H1 (cell line): ENCODE data around the gene FIZ1. TPM values are rescaled to one million over a fixed set of nuclear protein-coding genes. Genes with fewer than 3 reads are reported as not detected.
A peak's percentile ranks its signal among the peaks of the same experiment; 100 is the strongest.

Experiments
- ATF3 ChIP-seq: IDR thresholded peaks from 2 replicates; pipeline ENCODE4 v1.6.1; 2011; ENCODE audit warnings: low read depth, mild to moderate bottlenecking, low read length; ENCODE audit not compliant: insufficient read depth
- CEBPB ChIP-seq: IDR thresholded peaks from 2 replicates; pipeline ENCODE4 v1.6.1; 2012; ENCODE audit warnings: low read depth, low read length
- CHD7 ChIP-seq: fragments of 300-600 bp; sonication (generic); IDR thresholded peaks from 2 replicates; pipeline ENCODE4 v1.7.1; 2012; ENCODE audit warnings: low read length, moderate library complexity, mild to moderate bottlenecking, inconsistent platforms; ENCODE audit not compliant: insufficient replicate concordance
- EP300 ChIP-seq, 2 experiments: IDR thresholded peaks; 1 replicate in 1 of 2; 2 replicates in 1 of 2; pipeline ENCODE4 v1.6.1; 2011 to 2012; ENCODE audit warnings: low read depth in 2 of 2, low read length in 2 of 2, mild to moderate bottlenecking in 2 of 2, borderline replicate concordance in 1 of 2, inconsistent platforms in 1 of 2, moderate library complexity in 1 of 2
- JUN ChIP-seq: IDR thresholded peaks from 2 replicates; pipeline ENCODE4 v1.6.1; 2011; ENCODE audit warnings: low read depth, mild to moderate bottlenecking, improper control_type of control experiment, low read length
- KDM1A ChIP-seq: fragments of 200-600, 300-600 bp; sonication (generic); IDR thresholded peaks from 2 replicates; pipeline ENCODE4 v1.7.1; 2016; ENCODE audit warnings: mild to moderate bottlenecking, low read length, borderline replicate concordance
- POLR2AphosphoS5 ChIP-seq: IDR thresholded peaks from 2 replicates; pipeline ENCODE4 v1.6.1; 2011; ENCODE audit warnings: low read depth, low read length
- SIN3A ChIP-seq, 2 experiments: IDR thresholded peaks in 1 of 2; conservative IDR thresholded peaks in 1 of 2; 2 replicates each; pipeline ENCODE4 v1.6.1; 2011 to 2012; ENCODE audit warnings: low read length in 2 of 2, improper control_type of control experiment in 1 of 2, low read depth in 1 of 2, mild to moderate bottlenecking in 1 of 2
- SP2 ChIP-seq: IDR thresholded peaks from 2 replicates; pipeline ENCODE4 v1.6.1; 2012; ENCODE audit warnings: mild to moderate bottlenecking, low read length, inconsistent platforms
- TAF7 ChIP-seq: optimal IDR thresholded peaks from 2 replicates; pipeline ENCODE3; 2011; ENCODE audit warnings: low read depth, mild to moderate bottlenecking, inconsistent platforms, low read length, moderate library complexity, borderline replicate concordance
- YY1 ChIP-seq: IDR thresholded peaks from 2 replicates; pipeline ENCODE4 v1.6.1; 2011; ENCODE audit warnings: low read depth, mild to moderate bottlenecking, low read length
- polyA plus RNA-seq, 7 experiments: library from polyadenylated mRNA; depleted of rRNA in 3 of 7; stranded (reverse) in 5 of 7; unstranded in 2 of 7; fragments of >200 nt in 5 of 7; fragments of 200-250 nt in 2 of 7; gene quantifications; 1 replicate in 5 of 7; 2 replicates in 1 of 7; 4 replicates in 1 of 7; pipeline versions ENCODE4 v1.2.1 to v1.2.3, GENCODE V29; 2011 to 2013; ENCODE audit warnings: missing spikeins in 2 of 7, mixed read lengths in 2 of 7
- total RNA-seq: library from RNA; stranded (reverse); fragmentation: NEBNext Ultra II Directional; extraction: Animal tissue kit (Norgen Biotek cat#: 25700); gene quantifications from 2 replicates; pipeline ENCODE4 v1.2.1, GENCODE V29; 2021

Gene FIZ1
- total and polyA plus RNA-seq, 2 of the 8 experiments (the other 6 are each of a cell fraction or from before 2014, with no cell fraction given) = 9.1 to 18.5 TPM

- TF ChIP-seq KDM1A = no peak
- TF ChIP-seq YY1 = peak; percentile 96
- TF ChIP-seq ATF3 = no peak
- TF ChIP-seq TAF7 = peak; percentile 24
- TF ChIP-seq JUN = no peak
- no peak; a peak in 1 of 4 replicates for TF ChIP-seq SIN3A (conservative IDR thresholded peaks at IDR 0.05 in 1 of 2, IDR thresholded peaks at IDR 0.05 in 1 of 2; ENCODE audit: low read depth in 1 of 2, low read length in 2 of 2)
- TF ChIP-seq SP2 = no peak
- TF ChIP-seq POLR2AphosphoS5 = peak; percentile 86; the same call in 1 of the 2 replicates
- 0 out of 3 replicates have a peak, but pooled peaks of 1 of the 2 experiments have one; percentile 41 for TF ChIP-seq EP300 (IDR thresholded peaks at IDR 0.05; ENCODE audit: borderline replicate concordance in 1 of 2, low read depth in 2 of 2, low read length in 2 of 2)
- TF ChIP-seq CEBPB = no peak
- no peak for TF ChIP-seq CHD7
These were observed at the start of gene FIZ1 (continued) for GRCh38 chr19:55599468-55599841.
